22Rv1 (cell line): Measurements from ENCODE around the gene SERINC3.

Experiments
- H3K27ac ChIP-seq: fragments of 450-650 bp; 2 replicates; pipeline ENCODE4 v1.5.1; 2017
- CTCF ChIP-seq: fragments of 450-650 bp; IDR thresholded peaks from 2 replicates; pipeline ENCODE4 v1.5.1; 2017; ENCODE audit warnings: mild to moderate bottlenecking
- ZFX ChIP-seq: fragments of 450-650 bp; IDR thresholded peaks from 2 replicates; pipeline ENCODE4 v1.6.1; 2017; ENCODE audit warnings: antibody characterized with exemption, borderline replicate concordance

Gene SERINC3

DNA sequence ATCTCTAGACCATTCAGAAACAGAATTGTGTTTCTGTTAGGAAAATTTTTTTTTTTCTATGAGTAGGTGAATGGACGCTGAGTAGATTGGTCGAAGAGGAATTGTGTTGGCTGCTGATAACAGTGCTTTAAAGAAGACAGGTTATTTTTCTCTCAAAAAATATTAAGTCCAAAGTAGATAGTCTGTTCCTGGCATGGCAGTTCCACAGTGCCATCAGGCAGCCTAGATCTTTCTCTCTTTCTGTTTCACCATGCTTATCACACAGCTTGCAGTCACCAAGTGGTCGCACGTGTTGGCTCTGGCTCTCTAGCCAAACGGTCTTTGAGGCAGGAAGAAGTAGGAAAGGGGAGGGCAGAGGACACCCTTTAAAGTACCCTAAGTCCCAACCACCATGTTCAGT, 22.4 kb upstream of the SERINC3 start:
- TF ChIP-seq ZFX (no peak), CTCF (no peak)
- no peak overlapping the region for H3K27ac ChIP-seq

- H3K27ac ChIP-seq = no peak overlapping the region
- TF ChIP-seq CTCF = no peak
- TF ChIP-seq ZFX = no peak
Measured at GRCh38 chr20:44543358-44543757, 21.5 kb upstream of the SERINC3 start.

DNA sequence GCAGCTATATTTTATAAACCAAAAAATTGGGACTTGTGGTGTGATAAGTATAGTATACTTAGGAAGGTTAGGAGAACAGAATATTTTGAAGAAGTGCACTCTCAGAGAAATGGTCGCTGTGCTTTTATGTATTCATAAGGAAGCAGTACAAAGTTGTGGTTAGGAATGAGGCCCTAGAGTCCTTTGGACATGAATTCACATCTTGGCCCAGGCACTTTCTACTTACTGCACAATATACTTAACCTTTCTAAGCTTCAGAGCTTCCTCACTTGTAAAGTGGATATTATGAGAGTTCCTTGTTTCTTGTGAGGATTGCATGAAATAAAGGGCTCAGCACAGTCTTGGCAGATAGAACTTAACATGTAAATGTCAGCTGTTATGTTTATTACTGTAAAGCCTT, 21.0 kb upstream of the SERINC3 start:
- TF ChIP-seq CTCF (no peak), ZFX (no peak)
- no peak overlapping the region for H3K27ac ChIP-seq

- no peak overlapping the region for H3K27ac ChIP-seq
- TF ChIP-seq CTCF = no peak
- no peak for TF ChIP-seq ZFX
Measured at GRCh38 chr20:44541992-44542391, 20.1 kb upstream of the SERINC3 start.

DNA sequence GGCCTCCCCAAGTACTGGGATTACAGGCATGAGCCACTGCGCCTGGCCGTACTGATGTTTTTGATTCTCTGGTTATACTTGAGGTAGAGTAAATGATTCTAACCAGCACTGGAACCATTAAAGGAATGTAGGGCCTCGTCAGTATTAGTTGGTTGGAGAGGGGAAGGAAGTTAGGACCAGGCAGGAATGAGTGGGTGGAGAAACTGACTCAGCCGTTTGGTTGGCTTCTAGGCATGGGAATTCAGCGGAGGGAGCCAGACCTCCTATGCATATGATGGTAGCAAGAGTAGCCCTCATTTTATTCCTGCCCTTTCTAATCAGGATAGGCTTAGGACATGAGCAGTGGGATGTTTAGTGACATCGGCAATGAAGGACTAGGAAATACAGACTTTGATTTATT, 19.0 kb upstream of the SERINC3 start:
- TF ChIP-seq CTCF = no peak
- TF ChIP-seq ZFX = no peak
- H3K27ac ChIP-seq = no peak overlapping the region

DNA sequence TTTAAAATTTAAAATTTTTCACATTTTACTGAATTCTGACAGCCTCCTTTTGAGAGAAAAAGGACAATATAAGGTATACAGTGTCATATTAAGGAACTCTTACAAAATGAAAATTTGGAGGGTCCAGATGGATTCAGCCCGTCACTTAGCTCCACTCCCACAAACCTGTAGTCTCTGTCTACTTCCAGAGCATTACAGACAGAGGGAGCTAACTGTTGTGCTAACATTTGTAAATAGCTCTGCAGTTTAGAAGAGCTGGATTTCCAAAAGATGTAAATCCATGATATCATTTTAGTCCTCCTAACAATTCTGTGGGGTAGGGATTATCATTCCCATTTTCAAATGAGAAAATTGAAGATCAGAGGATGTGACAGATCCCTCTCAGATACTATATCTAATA, 16.1 kb upstream of the SERINC3 start:
- no peak overlapping the region for H3K27ac ChIP-seq
- TF ChIP-seq ZFX (no peak), CTCF (no peak)

GRCh38 chr20:44536175-44536574, 14.3 kb upstream of the SERINC3 start:
- H3K27ac ChIP-seq = no peak overlapping the region
- no peak for TF ChIP-seq CTCF
- TF ChIP-seq ZFX = no peak
